GM18861 (cell line): ENCODE results near the gene AGAP1.
"Not testable (repeated sequence)": the region's sequence is repeated elsewhere in the genome, so short reads cannot be mapped to it uniquely, and the experiment has no call there.

Experiments
- ATAC-seq: cut with Tn5 transposase; IDR thresholded peaks from one replicate; pipeline ENCODE4 v1.9.1; 2021; ENCODE audit not compliant: unreplicated experiment

Gene AGAP1

GRCh38 chr2:236073246-236073645 is 579.4 kb downstream of the AGAP1 start:
- ATAC-seq = no peak

- no peak for ATAC-seq
These were observed 580.2 kb downstream of the AGAP1 start for GRCh38 chr2:236073867-236074655.

- no peak for ATAC-seq
These were observed 582.0 kb downstream of the AGAP1 start for GRCh38 chr2:236075802-236076201.

DNA sequence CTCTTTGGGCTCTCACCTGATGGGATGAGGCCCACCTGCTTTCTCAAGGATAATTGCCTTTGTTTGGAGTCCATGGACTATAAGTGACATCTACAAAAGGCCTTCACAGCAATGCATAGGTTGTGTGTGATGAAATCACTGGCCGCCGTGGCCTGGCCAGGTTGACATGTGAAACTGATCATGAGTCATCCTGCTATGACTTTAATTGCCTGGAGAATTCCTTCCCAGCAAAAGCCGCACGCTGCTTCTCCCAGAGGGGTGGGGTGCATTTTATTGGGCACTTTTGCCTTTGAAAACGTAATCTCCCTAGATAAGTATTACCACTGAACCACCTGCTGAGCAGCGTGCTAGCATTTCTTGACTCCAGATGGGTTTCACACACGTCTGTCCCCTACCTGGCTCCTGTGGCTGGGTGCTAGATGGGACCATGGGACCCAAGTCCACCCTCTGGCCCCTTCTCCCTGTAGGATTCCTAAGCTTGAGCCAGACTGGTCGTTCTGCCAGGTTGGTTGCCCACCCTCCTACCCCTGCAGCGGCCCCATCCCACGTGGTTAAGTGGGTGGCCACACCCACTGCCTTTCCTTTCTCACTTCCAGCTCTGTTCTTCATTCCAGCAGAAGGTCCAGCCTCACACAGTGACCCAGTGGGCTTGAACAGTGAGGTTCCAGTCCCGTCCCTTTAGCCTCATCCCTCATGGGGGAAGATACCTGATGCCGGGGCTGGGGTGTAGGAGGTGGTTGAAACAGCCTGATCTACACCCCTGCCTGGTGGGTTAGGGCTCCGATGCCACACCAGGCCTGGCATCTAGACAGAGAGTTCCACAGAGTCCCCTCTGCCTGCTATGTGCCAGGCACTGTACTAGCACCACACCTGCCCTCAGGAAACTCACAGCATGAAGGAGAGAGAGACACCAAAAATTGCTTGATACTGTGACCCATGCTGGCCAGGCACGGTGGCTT is 584.7 kb downstream of the AGAP1 start:
- no peak for ATAC-seq

DNA sequence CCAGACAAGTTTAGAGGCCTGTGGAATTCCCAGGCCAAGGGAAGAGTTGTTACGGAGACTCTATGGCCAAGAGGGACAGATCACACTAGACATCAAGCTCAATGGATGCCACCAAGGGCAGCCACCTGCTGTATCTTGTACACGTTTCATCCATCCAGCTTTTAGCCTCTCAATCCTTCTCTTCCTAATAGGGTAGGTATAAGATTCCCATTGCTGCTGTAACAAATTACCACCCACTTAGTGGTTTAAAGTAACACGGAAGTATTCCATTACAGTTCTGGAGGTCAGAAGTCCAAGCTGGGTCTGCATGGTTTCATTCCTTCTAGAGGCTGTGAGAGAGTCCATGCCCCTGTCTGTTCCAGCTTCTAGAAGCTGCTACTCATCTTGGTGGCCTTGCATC is 586.6 kb downstream of the AGAP1 start:
- no peak for ATAC-seq

DNA sequence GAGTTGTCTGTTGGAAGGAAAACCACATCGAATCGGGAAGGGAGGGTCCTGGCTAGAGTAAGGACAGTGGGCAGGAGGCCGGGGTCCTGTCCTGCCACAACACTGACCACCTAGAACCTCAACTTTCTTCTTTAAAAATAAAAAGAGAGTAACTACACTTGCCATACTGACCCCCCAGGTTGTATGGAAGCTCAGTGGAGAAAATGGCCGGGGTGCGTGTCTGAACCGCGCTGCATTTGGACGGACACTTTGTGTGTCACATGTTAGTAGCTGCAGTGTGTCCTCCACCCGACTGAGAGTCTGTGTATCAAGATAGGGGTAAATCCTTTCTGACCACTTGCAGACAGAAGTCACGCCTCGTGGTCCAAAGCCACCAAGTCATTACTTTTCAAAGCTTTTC is 587.3 kb downstream of the AGAP1 start:
- ATAC-seq = no peak

- ATAC-seq = no peak
These were observed 588.2 kb downstream of the AGAP1 start for GRCh38 chr2:236082061-236082460.

DNA sequence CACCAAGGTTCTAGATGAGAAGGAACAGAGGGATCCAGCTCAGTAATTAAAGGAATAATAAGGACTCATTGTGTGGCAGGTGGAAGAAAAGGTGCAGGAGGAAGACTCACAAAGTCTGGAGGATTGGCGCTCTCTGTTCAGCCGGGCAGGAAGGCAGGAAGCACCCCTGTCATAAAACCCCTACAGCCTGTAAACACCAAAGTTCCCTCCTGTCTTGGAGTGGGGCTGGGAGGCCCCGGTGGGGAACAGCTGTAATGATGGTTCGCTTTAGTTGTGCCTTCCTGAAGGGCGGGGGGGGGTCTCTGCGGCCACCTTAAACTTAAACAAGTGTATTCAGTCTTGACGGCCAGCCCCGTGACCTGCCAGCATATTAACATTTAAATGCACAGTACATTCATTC is 590.1 kb downstream of the AGAP1 start:
- no peak for ATAC-seq

DNA sequence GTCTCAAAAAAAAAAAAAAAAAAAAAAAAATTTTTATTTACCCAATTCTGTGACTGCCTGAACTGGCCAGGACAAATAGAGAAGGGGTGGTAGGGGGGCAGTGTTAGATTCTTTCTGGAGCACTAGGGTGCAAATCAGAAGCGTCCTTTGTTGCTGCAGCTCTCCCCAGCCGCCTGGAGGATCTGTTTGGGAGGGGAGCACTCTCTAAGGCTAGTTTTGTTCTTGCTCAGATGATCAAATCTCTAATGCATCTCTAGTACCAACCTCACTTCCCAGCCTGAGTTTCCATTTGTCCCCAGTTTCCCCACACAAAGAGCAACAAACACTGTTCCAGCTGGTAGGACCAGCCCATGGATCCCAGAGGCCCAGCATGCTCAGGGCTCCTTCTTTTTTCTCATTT is 591.4 kb downstream of the AGAP1 start:
- ATAC-seq = no peak

DNA sequence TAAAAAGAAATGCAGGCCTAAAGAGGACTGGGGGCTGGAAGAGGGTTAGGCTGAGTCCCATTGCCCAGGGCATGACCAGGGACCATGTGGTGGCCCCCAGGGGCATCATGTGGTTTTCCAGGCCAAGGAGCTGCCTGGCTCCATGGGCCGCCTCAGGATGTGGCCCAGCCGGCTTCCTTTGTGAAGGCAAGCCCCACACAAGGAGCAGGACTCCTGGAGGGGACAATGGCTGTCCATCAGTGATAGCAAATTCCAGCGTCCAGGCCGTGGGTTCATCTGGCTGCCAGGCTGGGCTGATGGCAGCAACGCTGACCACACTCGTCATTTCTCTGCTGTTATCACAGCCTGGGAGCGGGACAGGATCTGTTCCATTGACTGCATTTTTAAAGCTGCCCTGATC is 591.8 kb downstream of the AGAP1 start:
- ATAC-seq = no peak

DNA sequence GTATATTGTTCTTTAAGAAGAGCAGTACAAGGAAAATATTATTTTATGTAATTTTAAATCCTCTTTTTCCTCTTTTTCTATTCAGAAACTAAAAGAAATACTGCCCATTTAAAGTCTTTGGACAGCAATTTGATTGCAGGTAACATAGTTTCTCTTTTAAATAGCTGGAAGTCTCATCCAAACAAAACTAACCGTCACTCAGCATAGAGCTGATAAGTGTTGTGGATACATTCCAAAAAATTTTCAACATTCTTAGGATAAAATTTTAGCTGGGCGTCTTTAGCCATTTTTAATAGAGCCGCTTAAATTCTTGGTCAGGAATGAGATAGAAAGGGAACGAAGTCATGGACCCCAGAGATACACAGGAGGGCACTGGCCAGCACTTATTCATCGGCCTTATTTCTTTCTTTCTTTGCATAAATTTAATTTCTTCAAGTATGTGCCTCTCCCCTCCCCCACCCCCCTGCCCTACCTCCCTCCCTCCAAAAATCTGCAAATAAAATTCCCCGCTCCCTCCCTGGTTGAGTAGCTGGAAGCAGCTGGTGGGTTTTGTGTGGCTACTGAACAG is 592.6 kb downstream of the AGAP1 start:
- ATAC-seq = no peak

DNA sequence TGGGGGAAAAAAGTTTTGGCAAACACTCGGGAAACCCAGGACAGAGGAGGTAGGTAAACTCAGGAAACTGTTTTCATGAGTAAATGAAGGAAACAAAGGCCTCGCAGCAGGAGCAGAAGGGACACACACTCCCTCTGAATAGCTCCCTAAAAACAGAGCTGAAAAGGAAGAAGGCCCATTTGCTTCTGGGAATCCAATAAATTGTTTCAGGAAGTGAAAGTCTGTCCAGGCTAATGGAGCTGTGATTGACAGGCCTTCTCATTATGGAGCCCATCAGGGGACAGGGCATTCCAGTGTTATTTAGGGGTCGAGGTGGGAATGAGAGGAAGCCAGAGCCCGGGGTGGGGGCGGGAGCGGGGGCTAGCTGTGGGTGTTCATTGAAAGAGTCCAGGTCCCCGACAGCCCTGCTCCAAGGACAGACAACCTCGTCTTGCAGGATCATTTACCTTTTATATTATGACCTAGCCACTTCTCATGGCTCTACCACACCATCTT is 593.2 kb downstream of the AGAP1 start:
- no peak for ATAC-seq

DNA sequence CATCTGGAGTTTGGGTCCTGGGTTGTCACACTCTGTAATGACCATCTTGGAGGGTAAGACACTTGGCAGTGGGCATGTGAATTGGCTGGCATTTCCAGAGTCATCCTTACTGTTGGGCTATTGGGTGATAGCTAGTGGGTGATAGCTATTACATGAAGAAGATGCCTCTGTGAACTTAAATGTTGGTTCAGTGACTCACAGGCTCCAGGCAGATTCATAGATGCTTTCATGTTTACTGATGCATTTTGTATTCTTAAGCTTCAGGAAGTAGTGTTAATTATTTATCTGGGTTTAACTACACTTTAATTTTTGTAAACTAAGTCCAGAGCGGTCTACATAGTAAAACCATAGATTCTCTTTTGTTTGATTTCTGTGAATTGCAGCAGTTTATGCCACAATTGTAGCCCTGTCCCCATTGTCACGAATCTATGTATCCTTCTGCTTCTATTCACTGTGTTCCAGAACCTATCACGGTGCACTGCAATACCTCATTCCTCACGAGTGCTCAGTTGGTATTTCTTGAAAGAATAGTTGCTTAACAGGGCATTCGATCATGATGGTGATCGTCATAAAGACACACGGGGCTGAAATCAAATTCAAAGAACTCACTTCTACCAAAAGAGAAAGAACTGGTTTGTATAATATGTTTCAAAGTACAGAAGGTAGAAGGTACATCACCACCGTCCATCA is 594.7 kb downstream of the AGAP1 start:
- ATAC-seq = no peak

DNA sequence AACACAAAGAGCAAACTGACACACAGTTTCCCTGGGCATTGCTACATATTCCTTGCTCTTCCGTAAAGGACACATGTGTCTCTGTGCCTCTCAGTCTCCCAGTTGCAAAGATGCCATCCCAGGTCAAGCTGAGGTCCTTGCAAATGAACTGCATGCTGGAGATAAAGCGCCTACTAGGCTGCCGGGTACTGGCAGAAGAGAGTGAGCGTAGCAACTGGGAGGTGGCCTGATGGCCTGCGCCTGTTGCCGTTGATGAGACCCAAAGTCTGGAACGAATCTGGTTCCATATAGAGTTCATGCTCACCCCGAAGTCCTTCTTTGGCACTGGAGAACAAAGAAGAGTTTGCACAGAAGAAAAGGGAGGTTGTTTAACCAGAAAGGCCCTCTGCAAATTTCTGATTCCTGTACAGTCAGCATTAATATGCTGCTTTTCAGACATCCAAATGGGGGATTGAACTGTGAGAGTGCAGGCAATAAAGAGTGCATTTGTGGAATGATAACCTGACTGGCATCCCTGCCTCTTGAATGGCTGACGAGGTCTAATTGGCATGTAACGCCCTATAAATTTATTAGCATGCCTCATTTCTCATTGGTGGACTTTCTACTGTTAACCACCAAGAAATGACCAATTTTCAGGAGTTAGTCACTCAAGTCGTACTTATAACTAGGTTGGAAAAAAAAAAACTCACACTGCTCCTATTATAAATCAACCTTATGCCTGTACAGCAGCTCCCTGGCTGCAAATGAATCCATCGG is 595.6 kb downstream of the AGAP1 start:
- no peak for ATAC-seq

DNA sequence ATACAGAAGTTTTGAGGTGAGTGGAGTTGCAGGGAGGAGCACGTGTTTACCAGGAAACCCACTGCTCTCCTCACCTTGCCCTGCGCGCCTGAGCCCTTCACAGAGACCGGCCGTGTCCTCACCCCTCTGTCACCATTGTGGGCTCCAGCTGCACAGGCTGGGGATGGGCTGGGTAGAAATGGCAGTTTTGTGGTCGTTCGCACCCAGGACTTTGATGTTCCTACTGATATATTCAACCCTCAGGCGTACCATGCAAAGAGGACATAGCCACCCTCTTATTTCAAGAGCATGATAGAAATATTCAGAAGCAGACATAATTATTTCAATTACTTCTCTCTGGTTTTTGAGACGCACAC is 596.2 kb downstream of the AGAP1 start:
- no peak for ATAC-seq

- ATAC-seq = not testable (repeated sequence)
These were observed 597.0 kb downstream of the AGAP1 start for GRCh38 chr2:236090826-236091225.

GRCh38 chr2:236092714-236093113 is 598.9 kb downstream of the AGAP1 start:
- no peak for ATAC-seq

DNA sequence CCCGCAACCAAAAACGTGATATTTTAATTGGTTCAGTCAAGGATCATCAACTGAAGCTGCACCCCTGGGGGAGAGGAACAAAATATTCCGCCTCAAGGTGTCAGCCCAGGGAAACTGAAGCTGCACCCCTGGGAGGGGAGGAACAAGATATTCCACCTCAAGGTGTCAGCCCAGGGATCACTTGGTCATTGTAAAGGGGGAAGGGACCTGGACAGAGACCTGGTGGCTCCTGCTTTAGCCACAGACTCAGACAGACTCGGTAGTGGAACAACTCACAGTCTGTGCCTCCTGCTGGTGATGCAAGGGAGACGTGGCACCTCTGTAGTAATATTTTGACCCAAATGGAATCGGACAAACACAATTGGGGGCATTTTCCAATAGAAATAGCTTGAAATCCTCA is 599.3 kb downstream of the AGAP1 start:
- no peak for ATAC-seq

- no peak for ATAC-seq
These were observed 601.7 kb downstream of the AGAP1 start for GRCh38 chr2:236095504-236095903.

GRCh38 chr2:236101311-236101950 is 607.6 kb downstream of the AGAP1 start:
- ATAC-seq = no peak
